AG09309 (cell line): ENCODE results near the gene GPC3.

ENCODE experiments used
- DNase-seq: peaks from one replicate; pipeline ENCODE4 v3.0.0-alpha.2; 2010; ENCODE audit warnings: low read depth
- H3K4me3 ChIP-seq: 2 replicates; pipeline ENCODE4 v1.5.1; 2011; ENCODE audit warnings: mild to moderate bottlenecking, low read depth, low read length, moderate library complexity; ENCODE audit not compliant: control insufficient read depth
- TF ChIP-seq, protein P1 (sequence below): IDR thresholded peaks from 2 replicates; pipeline ENCODE4 v1.5.1; 2011; ENCODE audit warnings: mild to moderate bottlenecking, low read depth, low read length, inconsistent platforms; ENCODE audit not compliant: insufficient read depth, control insufficient read depth; ENCODE audit errors: missing control alignments

Gene GPC3

GRCh38 chrX:133810925-133811324 lies 174.5 kb downstream of the GPC3 start:
- DNase-seq: no peak
- TF ChIP-seq, protein P1, sequence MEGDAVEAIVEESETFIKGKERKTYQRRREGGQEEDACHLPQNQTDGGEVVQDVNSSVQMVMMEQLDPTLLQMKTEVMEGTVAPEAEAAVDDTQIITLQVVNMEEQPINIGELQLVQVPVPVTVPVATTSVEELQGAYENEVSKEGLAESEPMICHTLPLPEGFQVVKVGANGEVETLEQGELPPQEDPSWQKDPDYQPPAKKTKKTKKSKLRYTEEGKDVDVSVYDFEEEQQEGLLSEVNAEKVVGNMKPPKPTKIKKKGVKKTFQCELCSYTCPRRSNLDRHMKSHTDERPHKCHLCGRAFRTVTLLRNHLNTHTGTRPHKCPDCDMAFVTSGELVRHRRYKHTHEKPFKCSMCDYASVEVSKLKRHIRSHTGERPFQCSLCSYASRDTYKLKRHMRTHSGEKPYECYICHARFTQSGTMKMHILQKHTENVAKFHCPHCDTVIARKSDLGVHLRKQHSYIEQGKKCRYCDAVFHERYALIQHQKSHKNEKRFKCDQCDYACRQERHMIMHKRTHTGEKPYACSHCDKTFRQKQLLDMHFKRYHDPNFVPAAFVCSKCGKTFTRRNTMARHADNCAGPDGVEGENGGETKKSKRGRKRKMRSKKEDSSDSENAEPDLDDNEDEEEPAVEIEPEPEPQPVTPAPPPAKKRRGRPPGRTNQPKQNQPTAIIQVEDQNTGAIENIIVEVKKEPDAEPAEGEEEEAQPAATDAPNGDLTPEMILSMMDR: no peak
- H3K4me3 ChIP-seq: no peak overlapping the region

- H3K4me3 ChIP-seq: no peak overlapping the region
- TF ChIP-seq, protein P1: no peak
- no peak for DNase-seq
Measured at GRCh38 chrX:133804072-133804471, 181.3 kb downstream of the GPC3 start.

DNA sequence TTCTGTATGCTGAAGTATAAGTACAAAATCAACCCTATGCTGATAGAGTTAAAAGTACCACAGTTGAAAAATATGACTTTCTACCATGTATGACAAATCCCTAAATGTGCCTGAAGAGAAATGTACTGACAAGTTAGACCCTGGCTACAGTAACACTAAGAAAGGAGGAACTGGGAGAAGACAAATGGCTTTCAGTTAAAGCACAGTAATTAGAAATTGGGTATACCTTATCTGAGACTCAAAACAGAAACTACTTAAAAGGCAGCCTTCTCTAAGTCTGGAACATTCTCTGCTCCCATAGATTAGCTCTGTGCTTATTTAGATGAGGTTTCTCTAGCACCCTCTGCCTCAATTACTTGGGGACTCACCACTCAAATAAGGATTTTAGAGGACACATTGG lies 189.1 kb downstream of the GPC3 start:
- no peak for DNase-seq
- TF ChIP-seq, protein P1: no peak
- no peak overlapping the region for H3K4me3 ChIP-seq

- TF ChIP-seq, protein P1: no peak
- DNase-seq: no peak
- H3K4me3 ChIP-seq: no peak overlapping the region
Measured at GRCh38 chrX:133794126-133794525, 191.3 kb downstream of the GPC3 start.

GRCh38 chrX:133793626-133794025 lies 191.8 kb downstream of the GPC3 start:
- DNase-seq: no peak
- TF ChIP-seq, protein P1: no peak
- H3K4me3 ChIP-seq: no peak overlapping the region

GRCh38 chrX:133792198-133792953 lies 193.0 kb downstream of the GPC3 start:
- TF ChIP-seq, protein P1: peak; percentile 100
- peak overlapping the region; percentile 6 for H3K4me3 ChIP-seq
- peak; percentile 32 for DNase-seq

DNA sequence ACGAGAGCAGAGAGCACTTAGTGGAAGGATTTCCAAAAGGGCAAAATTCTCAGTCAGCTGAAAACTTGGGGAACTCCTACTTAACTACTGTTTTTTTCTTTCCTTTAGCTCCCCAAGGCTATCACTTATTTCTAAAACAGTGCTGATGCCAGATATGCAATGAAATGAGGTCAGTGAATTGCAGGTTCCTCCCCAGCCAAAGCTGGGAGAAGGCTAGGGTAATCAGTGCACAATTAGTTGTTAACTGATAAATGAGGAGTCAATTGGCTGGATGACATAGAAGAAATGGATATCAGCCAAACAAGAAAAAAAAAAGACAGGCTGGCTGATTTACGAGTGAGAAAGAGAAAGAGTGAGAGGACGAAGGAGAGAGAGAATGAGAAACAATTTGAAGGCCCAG lies 195.6 kb downstream of the GPC3 start:
- TF ChIP-seq, protein P1: no peak
- DNase-seq: no peak
- H3K4me3 ChIP-seq: no peak overlapping the region
